Endothelial cell of umbilical vein (primary cell): ENCODE results near the gene LCE1D. TPM values are rescaled to one million over a fixed set of nuclear protein-coding genes. Genes with fewer than 3 reads are reported as not detected.

Source experiments
- BruUV-seq: library from RNA; stranded (reverse); fragments of 400-500 nt; replicated peaks from 2 replicates; lab custom pipeline; 2021; lab: Mats Ljungman, UMichigan
- CTCF ChIA-PET: fragments of 300-600, 350-600 bp; sonication (Branson Sonifier 250); formaldehyde crosslinking; loops from one replicate; lab custom pipeline; 2021; ENCODE audit warnings: antibody characterized with exemption, inconsistent platforms; lab: Charles Lee
- POLR2A ChIA-PET: fragments of 300-600, 350-600 bp; sonication (Branson Sonifier 250); formaldehyde crosslinking; loops from one replicate; lab custom pipeline; 2021; ENCODE audit warnings: antibody characterized with exemption, inconsistent platforms; lab: Charles Lee
- DNase-seq: peaks from one replicate; pipeline ENCODE4 v3.0.0-alpha.2; 2011; ENCODE audit warnings: low read depth, low spot score
- FAIRE-seq: peaks from 2 replicates; lab custom pipeline; 2011; peaks lifted over from hg19 to GRCh38; lab: Jason Lieb, UNC
- H2AFZ ChIP-seq: 2 replicates; pipeline ENCODE4 v1.6.0; 2012; ENCODE audit warnings: low read depth, low read length, control low read depth, inconsistent platforms
- H3K27ac ChIP-seq: 2 replicates; pipeline ENCODE4 v1.5.1; 2011; ENCODE audit warnings: low read depth, mild to moderate bottlenecking, control low read depth, low read length, moderate library complexity; ENCODE audit not compliant: insufficient read depth
- H3K27me3 ChIP-seq, 2 experiments: 2 replicates each; pipeline versions ENCODE4 v1.6.0 to v1.6.1; 2011; ENCODE audit warnings: low read length in 2 of 2, mixed read lengths in 1 of 2; ENCODE audit not compliant: control insufficient read depth in 2 of 2, insufficient read depth in 2 of 2
- H3K36me3 ChIP-seq, 2 experiments: 2 replicates in 1 of 2; 3 replicates in 1 of 2; pipeline ENCODE4 v1.5.1; 2011; ENCODE audit warnings: low read length in 2 of 2, mild to moderate bottlenecking in 1 of 2, moderate library complexity in 1 of 2; ENCODE audit not compliant: control insufficient read depth in 2 of 2, insufficient read depth in 2 of 2; ENCODE audit errors: extremely low read depth in 1 of 2
- H3K4me1 ChIP-seq: 3 replicates; pipeline ENCODE4 v1.5.1; 2011; ENCODE audit warnings: mild to moderate bottlenecking, low read length; ENCODE audit not compliant: control insufficient read depth, insufficient read depth; ENCODE audit errors: extremely low read depth
- H3K4me2 ChIP-seq: 2 replicates; pipeline ENCODE4 v1.6.1; 2011; ENCODE audit warnings: low read length, control low read depth, mixed read lengths; ENCODE audit not compliant: insufficient read depth
- H3K4me3 ChIP-seq, 3 experiments: fragments of 200-600 bp in 1 of 3; sonication (generic), shearing (Covaris generic) in 1 of 3; replicated peaks in 1 of 3; 2 replicates each; pipeline ENCODE4 v1.5.1; 2011 to 2016; ENCODE audit warnings: control low read depth in 3 of 3, low read length in 3 of 3, mild to moderate bottlenecking in 2 of 3, inconsistent platforms in 1 of 3, low read depth in 1 of 3, moderate library complexity in 1 of 3; ENCODE audit not compliant: insufficient read depth in 1 of 3
- H3K79me2 ChIP-seq: 2 replicates; pipeline ENCODE4 v1.6.0; 2012; ENCODE audit warnings: low read length, inconsistent platforms; ENCODE audit not compliant: control insufficient read depth, insufficient read depth
- H3K9ac ChIP-seq: replicated peaks from 2 replicates; pipeline ENCODE3; 2011; ENCODE audit warnings: low read length, control low read depth; ENCODE audit not compliant: insufficient read depth; ENCODE audit errors: extremely low read depth
- H3K9me1 ChIP-seq: replicated peaks from 3 replicates; pipeline ENCODE4 v1.6.0; 2011; ENCODE audit warnings: mild to moderate bottlenecking, low read length; ENCODE audit not compliant: control insufficient read depth, insufficient read depth; ENCODE audit errors: extremely low read depth
- H3K9me3 ChIP-seq: replicated peaks from 2 replicates; pipeline ENCODE4 v1.5.1; 2012; ENCODE audit warnings: low read length, inconsistent platforms; ENCODE audit not compliant: control insufficient read depth, insufficient read depth
- H4K20me1 ChIP-seq: replicated peaks from 2 replicates; pipeline ENCODE3; 2011; ENCODE audit warnings: mild to moderate bottlenecking, low read length; ENCODE audit not compliant: control insufficient read depth, insufficient read depth; ENCODE audit errors: extremely low read depth
- EZH2 ChIP-seq: IDR thresholded peaks from 2 replicates; pipeline ENCODE4 v1.6.1; 2012; ENCODE audit warnings: borderline replicate concordance, low read depth, mild to moderate bottlenecking, moderate library complexity, low read length, inconsistent platforms; ENCODE audit not compliant: severe bottlenecking
- FOS ChIP-seq: IDR thresholded peaks from 2 replicates; pipeline ENCODE4 v1.6.1; 2011; ENCODE audit warnings: mild to moderate bottlenecking, low read length, moderate library complexity, borderline replicate concordance; ENCODE audit not compliant: insufficient read depth
- GATA2 ChIP-seq: IDR thresholded peaks from 2 replicates; pipeline ENCODE4 v1.7.0; 2011; ENCODE audit warnings: low read depth, mild to moderate bottlenecking, moderate library complexity, mixed read lengths, low read length; ENCODE audit not compliant: insufficient read length, insufficient read depth
- JUN ChIP-seq: IDR thresholded peaks from 2 replicates; pipeline ENCODE4 v1.6.1; 2011; ENCODE audit warnings: borderline replicate concordance, low read depth; ENCODE audit not compliant: insufficient read length, insufficient read depth
- MYC ChIP-seq: IDR thresholded peaks from one replicate; pipeline ENCODE4 v1.6.1; 2011; ENCODE audit warnings: mild to moderate bottlenecking, low read depth, low read length
- POLR2A ChIP-seq: IDR thresholded peaks from 2 replicates; pipeline ENCODE4 v1.6.1; 2012; ENCODE audit warnings: low read depth, mild to moderate bottlenecking, control low read depth, low read length
- POLR2AphosphoS5 ChIP-seq: IDR thresholded peaks from 2 replicates; pipeline ENCODE4 v1.6.1; 2012; ENCODE audit warnings: low read depth, mild to moderate bottlenecking, control low read depth, low read length, moderate library complexity; ENCODE audit not compliant: insufficient read depth
- dilution Hi-C: fragments of 300-500 bp; cut with MboI; formaldehyde crosslinking; loops from one replicate; pipeline ENCODE4 v1.15.0; 2019; ENCODE audit warnings: low sequenced_read_pairs; ENCODE audit not compliant: extremely low pct_ligation_motif_present
- intact Hi-C: fragments of 100-400 bp; cut with micrococcal nuclease; formaldehyde crosslinking; loops from one replicate; pipeline ENCODE4 v1.10.0; 2022
- polyA plus RNA-seq, 4 experiments: library from polyadenylated mRNA; depleted of rRNA in 3 of 4; stranded (reverse) in 3 of 4; unstranded in 1 of 4; fragments of >200 nt; gene quantifications; 2 replicates each; pipeline versions ENCODE4 v1.2.1 to v1.2.3, GENCODE V29; 2011 to 2012; ENCODE audit warnings: missing spikeins in 1 of 4
- total RNA-seq: library from RNA; stranded (reverse); gene quantifications from 2 replicates; pipeline ENCODE4 v1.2.3, GENCODE V29; 2021
- TF ChIP-seq, protein P1 (sequence below): IDR thresholded peaks from 2 replicates; pipeline ENCODE4 v1.6.1; 2011; ENCODE audit not compliant: insufficient read depth, insufficient read length
- TF ChIP-seq, protein P2 (sequence below), 2 donors: IDR thresholded peaks; 1 replicate in 1 of 2; 2 replicates in 1 of 2; pipeline ENCODE4 v1.5.1; 2011; ENCODE audit warnings: low read length in 2 of 2, mild to moderate bottlenecking in 2 of 2, moderate library complexity in 2 of 2, control low read depth in 1 of 2, inconsistent platforms in 1 of 2, low read depth in 1 of 2; ENCODE audit not compliant: insufficient read depth in 1 of 2; ENCODE audit errors: extremely low read depth in 1 of 2

LCE1D gene
- total and polyA plus RNA-seq, 2 donors (not counting 3 experiments of a cell fraction or from before 2014, with no cell fraction given), result not detected

DNA sequence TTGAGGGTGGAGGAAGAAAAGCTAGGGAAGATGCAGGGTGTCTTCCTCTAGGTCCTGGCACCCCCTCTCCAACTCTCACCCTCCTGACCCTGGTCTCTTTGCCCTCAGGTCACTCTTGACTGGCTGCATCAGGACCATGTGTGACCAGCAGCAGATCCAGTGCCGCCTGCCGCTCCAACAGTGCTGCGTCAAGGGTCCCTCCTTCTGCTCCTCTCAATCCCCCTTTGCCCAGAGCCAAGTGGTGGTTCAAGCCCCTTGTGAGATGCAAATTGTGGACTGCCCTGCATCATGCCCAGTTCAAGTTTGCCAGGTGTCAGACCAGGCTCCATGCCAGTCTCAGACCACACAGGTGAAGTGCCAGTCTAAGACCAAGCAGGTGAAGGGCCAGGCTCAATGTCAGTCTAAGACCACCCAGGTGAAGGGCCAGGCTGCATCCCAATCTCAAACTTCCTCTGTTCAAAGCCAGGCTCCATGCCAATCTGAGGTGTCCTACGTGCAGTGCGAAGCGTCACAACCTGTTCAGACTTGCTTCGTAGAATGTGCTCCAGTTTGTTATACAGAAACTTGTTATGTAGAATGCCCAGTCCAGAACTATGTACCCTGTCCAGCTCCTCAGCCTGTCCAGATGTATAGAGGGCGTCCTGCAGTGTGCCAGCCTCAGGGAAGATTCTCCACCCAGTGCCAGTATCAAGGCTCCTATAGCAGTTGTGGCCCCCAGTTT lies 36.9 kb upstream of the LCE1D start:
- Histone ChIP-seq H2AFZ (no peak overlapping the region), H3K27me3 (no peaks in the 10 kb centered on the region), H3K36me3 (no peaks in the 10 kb centered on the region), H3K9me3 (no peaks in the 10 kb centered on the region), H3K9me1 (no peaks in the 10 kb centered on the region), H3K4me1 (no peaks in the 10 kb centered on the region), H3K4me2 (no peak overlapping the region), H3K4me3 (no peak overlapping the region), H3K9ac (no peak overlapping the region), H4K20me1 (no peaks in the 10 kb centered on the region), H3K79me2 (no peaks in the 10 kb centered on the region), H3K27ac (no peak overlapping the region)
- BruUV-seq, result no TSS peak
- TF ChIP-seq MYC (no peak), FOS (no peak), GATA2 (no peak), JUN (no peak), POLR2AphosphoS5 (no peak), EZH2 (no peak), POLR2A (no peak)
- TF ChIP-seq, protein P1, sequence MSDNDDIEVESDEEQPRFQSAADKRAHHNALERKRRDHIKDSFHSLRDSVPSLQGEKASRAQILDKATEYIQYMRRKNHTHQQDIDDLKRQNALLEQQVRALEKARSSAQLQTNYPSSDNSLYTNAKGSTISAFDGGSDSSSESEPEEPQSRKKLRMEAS, result no peak
- TF ChIP-seq, protein P2, sequence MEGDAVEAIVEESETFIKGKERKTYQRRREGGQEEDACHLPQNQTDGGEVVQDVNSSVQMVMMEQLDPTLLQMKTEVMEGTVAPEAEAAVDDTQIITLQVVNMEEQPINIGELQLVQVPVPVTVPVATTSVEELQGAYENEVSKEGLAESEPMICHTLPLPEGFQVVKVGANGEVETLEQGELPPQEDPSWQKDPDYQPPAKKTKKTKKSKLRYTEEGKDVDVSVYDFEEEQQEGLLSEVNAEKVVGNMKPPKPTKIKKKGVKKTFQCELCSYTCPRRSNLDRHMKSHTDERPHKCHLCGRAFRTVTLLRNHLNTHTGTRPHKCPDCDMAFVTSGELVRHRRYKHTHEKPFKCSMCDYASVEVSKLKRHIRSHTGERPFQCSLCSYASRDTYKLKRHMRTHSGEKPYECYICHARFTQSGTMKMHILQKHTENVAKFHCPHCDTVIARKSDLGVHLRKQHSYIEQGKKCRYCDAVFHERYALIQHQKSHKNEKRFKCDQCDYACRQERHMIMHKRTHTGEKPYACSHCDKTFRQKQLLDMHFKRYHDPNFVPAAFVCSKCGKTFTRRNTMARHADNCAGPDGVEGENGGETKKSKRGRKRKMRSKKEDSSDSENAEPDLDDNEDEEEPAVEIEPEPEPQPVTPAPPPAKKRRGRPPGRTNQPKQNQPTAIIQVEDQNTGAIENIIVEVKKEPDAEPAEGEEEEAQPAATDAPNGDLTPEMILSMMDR (IDR thresholded peaks at IDR 0.05; ENCODE audit: extremely low read depth in 1 of 2, insufficient read depth in 1 of 2, low read depth in 1 of 2, low read length in 2 of 2), result no peak
- DNase-seq (no peak), FAIRE-seq (no peak)
- intact Hi-C loops, result no loop called here
- ChIA-PET POLR2A (no interaction called here), CTCF (no interaction called here)
- dilution Hi-C loops, result no loop called here
